Keratinocyte (primary cell): ENCODE measurements around the gene SPATS2L.

Experiments used
- EZH2 ChIP-seq: IDR thresholded peaks from one replicate; pipeline ENCODE4 v1.6.1; 2012; ENCODE audit warnings: inconsistent platforms, mild to moderate bottlenecking, low read length, moderate library complexity
- TF ChIP-seq, protein P1 (sequence below), 3 experiments: IDR thresholded peaks in 1 of 3; conservative IDR thresholded peaks in 1 of 3; optimal IDR thresholded peaks in 1 of 3; 2 replicates in 2 of 3; 3 replicates in 1 of 3; pipeline versions ENCODE3 to v1.5.1; 2011; ENCODE audit warnings: low read length in 3 of 3, mild to moderate bottlenecking in 3 of 3, moderate library complexity in 2 of 3, control low read depth in 1 of 3, inconsistent platforms in 1 of 3; ENCODE audit not compliant: insufficient read depth in 2 of 3; ENCODE audit errors: extremely low read depth in 1 of 3

GRCh38 chr2:200307724-200308545, 1.4 kb downstream of the SPATS2L start:
- TF ChIP-seq, protein P1, sequence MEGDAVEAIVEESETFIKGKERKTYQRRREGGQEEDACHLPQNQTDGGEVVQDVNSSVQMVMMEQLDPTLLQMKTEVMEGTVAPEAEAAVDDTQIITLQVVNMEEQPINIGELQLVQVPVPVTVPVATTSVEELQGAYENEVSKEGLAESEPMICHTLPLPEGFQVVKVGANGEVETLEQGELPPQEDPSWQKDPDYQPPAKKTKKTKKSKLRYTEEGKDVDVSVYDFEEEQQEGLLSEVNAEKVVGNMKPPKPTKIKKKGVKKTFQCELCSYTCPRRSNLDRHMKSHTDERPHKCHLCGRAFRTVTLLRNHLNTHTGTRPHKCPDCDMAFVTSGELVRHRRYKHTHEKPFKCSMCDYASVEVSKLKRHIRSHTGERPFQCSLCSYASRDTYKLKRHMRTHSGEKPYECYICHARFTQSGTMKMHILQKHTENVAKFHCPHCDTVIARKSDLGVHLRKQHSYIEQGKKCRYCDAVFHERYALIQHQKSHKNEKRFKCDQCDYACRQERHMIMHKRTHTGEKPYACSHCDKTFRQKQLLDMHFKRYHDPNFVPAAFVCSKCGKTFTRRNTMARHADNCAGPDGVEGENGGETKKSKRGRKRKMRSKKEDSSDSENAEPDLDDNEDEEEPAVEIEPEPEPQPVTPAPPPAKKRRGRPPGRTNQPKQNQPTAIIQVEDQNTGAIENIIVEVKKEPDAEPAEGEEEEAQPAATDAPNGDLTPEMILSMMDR (optimal IDR thresholded peaks at IDR 0.05 in 1 of 3, IDR thresholded peaks at IDR 0.05 in 1 of 3, conservative IDR thresholded peaks at IDR 0.05 in 1 of 3; ENCODE audit: extremely low read depth in 1 of 3, insufficient read depth in 2 of 3, low read length in 3 of 3) = no peak
- no peak for TF ChIP-seq EZH2
